Activated CD4-positive, alpha-beta T cell treated with anti-CD3 and anti-CD28 coated beads, Interleukin-2, Interleukin-4, amounts not matched to agents 100 ng/mL and 50 ng/mL, durations not matched to agents 16 hours and 8 hours (primary cell): Measurements from ENCODE around the gene XRRA1.
A peak's percentile ranks its signal among the peaks of the same experiment; 100 is the strongest.
"Not testable (repeated sequence)": the region's sequence is repeated elsewhere in the genome, so short reads cannot be mapped to it uniquely, and the experiment has no call there.

ENCODE experiments used
- DNase-seq: peaks from one replicate; pipeline ENCODE4 v3.0.0-alpha.2; 2020; ENCODE audit warnings: low spot score

Gene XRRA1, protein sequence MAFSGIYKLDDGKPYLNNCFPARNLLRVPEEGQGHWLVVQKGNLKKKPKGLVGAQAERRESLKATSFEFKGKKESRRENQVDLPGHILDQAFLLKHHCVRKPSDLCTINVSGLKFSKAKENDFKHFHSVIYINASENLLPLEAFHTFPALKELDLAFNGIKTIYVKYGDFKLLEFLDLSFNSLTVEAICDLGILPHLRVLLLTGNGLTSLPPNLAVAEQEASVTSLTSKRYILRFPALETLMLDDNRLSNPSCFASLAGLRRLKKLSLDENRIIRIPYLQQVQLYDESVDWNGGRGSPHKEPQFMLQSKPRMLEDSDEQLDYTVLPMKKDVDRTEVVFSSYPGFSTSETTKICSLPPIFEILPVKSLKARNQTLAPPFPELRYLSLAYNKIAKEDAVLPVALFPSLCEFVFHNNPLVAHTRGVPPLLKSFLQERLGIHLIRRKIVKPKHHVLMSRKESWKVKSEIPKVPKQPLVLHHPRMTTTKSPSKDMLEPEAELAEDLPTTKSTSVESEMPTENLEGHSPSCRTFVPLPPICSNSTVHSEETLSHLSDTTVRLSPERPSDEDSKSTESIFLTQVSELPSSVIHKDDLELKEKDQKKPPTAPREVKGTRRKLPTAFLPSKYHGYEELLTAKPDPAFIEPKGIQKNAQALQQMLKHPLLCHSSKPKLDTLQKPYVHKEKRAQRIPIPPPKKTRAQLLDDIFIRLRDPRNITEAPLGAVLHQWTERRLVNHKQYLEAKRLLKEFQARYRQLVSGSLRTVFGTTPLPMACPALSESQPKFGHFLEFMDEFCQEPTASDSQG

DNA sequence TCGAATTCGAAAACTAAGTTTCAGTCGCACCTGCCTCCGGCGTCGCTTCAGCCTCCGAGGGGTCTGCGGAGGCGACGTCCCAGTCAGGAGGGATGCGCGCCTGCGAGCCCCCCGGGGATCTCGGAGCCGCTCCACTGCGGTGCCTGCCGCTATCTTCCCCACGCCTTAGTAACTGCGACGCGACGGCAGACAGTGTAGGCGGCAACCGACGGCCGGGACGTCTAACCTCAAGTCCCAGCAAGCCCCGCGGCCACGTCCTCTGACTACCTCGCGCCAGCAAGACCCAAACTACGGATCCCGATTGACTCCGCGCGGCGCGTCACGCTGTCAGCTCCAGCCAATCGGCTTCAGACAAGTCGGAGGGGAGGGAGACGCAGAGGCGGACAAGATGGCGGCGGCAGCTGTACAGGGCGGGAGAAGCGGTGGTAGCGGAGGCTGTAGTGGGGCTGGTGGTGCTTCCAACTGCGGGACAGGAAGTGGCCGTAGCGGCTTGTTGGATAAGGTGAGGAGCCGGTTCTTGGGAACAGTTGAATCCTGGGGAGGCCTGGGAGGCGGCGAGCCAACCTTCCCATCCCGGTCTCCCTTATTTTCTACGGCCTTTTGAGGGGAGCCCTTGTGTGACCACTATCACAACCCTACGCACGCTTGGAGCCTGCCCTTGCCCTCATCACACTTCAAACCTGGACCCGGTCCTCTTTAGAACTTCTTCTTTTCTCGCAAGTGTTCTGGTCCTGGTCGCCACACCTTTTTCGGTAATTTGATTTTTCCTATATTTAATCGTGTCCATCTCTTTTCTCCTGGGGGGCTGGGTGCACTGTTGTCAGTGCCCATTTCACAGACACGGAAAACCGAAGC is at the start of gene XRRA1, which contains the start of gene SPCS2:
TSS of gene XRRA1 (minus strand) at position 194 of the 855 bp plus-strand sequence. CDS start 8,213 bp downstream, outside the sequence.
TSS of gene SPCS2 (plus strand) at position 369 of the 855 bp plus-strand sequence. CDS start at position 389, 20 bp downstream.
- peak; percentile 100 for DNase-seq

DNA sequence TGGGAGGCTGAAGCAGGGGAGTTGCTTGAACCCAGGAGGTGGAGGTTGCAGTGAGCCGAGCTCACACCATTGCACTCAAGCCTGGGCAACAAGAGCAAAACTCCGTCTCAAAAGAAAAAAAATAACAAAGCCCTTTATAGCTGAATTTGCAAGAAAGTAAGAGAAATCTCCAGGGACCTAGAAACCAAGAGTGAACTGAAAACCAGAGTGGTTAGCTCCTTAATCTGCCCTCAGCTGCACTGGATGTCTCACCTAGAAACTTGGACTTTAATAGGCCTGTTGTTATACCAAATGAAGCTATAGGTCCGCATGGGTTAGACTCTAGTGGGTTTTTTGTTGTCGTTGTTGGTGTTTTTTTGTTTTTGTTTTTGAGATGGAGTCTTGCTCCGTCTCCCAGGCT is 44.0 kb upstream of the XRRA1 start:
- no peak for DNase-seq

DNA sequence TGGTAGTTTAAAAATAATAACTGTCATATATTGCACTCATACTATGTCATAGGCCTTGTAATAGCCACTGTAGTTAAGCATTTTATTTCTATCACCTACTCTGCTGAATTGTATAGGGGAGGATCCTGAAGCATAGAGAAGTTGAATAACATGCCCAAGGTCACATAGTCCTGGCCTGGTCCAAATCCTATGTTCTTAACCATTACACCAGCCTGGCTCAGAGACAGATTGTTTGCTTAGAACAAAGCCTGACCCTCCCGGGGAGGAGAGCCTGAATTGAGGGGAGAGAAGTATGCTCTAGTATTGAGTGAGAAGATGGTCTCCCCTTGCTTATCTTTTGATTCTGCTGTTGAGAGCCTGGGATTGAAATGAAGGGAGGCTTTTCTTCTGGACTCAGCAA is 42.0 kb upstream of the XRRA1 start:
- DNase-seq, result no peak

DNA sequence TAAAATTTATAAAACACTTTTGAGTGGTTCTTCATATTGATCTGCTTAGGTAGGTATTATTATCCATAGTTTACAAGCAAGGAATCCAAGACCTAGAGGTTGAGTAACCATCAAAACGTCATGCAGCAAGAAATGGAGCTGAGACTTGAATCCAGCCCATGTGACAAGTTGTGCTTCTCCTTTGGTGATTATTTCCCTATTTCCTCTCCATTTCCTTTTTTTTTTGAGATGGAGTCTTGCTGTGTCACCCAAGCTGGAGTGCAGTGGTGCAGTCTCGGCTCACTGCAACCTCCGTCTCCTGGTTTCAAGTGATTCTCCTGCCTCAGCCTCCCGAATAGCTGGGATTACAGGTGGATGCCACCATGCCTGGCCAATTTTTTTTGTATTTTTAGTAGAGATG is 41.3 kb upstream of the XRRA1 start:
- not testable (repeated sequence) for DNase-seq

DNA sequence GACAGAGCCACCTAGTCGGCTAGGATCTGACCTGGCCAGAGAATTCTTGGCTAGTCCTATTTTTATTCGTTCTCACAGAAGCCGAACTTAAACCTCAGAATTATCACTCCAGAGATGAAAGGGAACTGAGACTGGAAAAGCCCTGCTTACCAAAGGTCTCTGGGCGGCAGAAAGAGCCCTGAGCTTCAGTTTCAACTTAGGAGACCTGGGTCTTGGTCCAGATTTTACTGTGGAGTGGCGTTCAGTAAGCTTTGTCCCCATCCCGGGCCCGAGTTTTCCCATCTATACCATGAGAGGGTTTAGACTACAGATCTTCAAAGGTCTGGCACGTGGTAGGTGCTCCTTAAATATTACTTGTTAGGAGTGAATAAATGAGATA is 40.4 kb upstream of the XRRA1 start:
- no peak for DNase-seq

DNA sequence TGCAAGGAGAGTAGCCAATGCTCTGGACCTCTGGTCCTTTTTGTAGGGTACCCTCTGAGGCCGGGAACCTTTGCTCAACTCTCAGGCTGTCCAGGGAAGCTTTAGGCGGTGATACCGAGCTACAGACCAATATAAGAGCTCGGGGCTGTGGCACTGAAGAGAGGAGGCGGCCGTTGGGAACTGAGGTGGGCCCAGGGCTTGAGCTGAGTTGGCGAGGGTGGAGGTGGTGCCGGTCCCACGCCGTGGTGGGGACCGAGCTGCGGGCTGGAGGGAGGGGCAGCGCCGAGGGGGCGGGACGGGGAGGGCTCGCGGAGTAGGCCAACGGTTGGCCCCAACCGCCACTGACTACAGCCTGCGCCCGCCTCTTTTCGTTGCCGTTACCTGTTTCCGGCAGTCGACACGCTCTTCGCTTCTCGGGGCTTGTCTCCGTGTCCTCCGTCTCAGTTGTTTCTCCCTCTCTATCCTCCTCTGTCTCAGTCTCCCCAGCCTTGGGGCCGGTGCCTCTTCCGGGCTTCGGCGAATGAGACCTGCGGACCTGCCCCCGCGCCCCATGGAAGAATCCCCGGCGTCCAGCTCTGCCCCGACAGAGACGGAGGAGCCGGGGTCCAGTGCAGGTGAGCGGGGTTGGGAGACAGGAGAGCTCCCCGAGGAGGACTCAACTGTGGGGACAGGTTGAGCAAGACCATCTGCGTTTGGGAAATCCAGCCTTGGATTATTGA is 39.8 kb upstream of the XRRA1 start, which contains the start of gene NEU3:
TSS of gene NEU3 (plus strand) at position 393 of the 719 bp plus-strand sequence. CDS start at position 521, 128 bp downstream.
- peak; percentile 88 for DNase-seq

DNA sequence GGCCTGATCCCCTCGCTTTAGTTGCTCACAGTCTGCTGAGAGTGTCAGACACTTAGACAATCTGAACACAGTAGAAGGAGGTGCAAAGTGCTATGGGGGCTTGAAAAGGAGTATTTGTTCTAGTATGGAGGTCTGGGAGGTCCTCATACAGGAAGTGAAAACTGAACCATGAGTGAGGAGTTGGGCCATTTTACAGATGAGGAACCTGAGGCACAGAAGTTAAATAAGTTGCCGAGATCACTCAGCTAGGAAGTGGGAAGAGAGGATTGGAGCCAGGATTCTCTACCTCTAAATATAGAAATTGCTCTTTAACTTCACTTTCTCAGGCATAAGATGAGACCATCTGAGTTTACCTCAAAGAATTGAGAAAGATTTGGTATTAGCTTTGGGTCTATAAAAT is 35.8 kb upstream of the XRRA1 start:
- no peak for DNase-seq

DNA sequence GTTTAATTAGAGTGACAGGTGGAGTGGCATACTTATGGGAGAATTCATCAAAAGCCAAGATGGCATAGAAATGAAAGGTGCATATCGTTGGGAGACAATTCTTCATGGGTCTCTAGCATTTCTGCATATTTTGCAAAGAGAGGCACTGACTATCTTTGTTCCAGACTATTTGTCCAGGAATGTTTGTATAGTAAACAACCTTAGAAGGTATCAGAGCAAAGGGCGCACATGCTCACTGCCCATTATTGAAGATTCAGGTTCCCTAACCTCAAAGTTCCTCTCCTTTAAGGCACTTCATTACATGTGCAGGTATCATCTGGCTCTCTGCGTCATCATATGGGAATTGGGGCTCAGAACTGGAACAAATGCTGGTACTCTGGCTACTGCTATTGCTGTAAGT is 35.2 kb upstream of the XRRA1 start:
- no peak for DNase-seq

DNA sequence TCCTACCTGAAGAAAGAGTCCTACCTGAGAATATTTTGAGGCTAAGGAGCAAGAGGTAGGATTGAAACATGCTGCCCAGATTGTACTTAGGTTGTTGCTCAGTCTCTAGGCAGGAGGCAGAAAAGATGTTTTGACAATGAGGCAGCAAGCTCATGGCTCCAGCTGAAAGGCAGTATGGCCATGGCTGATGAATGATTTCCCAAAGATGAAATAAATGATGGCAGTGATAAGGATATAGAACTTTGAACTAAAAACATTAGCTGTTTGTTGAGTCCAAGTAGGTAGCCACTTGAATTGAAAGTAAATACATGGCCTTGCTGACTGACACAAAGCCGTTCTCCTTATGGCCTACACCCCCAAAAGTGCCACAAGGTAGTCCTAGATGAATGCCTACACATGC is 33.0 kb upstream of the XRRA1 start:
- no peak for DNase-seq

DNA sequence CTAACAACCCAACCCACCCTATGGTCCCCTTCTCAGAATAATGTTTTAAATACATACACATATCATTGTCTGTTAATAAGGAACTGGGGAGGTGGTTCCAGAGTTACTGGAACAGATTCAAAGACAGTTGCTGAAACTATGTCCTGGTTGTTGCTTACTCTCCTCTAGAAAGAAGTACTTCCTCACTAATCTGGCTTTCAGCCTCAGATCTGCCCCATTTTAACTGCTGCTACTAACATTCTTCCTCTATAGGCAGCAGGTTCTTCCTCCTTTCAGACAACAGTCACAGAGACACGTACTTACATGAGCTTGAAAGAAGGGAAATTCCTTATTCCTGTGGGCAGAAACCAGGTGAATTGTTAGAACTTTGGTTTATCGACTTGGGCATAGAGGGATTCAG is 31.7 kb upstream of the XRRA1 start:
- DNase-seq, result no peak

DNA sequence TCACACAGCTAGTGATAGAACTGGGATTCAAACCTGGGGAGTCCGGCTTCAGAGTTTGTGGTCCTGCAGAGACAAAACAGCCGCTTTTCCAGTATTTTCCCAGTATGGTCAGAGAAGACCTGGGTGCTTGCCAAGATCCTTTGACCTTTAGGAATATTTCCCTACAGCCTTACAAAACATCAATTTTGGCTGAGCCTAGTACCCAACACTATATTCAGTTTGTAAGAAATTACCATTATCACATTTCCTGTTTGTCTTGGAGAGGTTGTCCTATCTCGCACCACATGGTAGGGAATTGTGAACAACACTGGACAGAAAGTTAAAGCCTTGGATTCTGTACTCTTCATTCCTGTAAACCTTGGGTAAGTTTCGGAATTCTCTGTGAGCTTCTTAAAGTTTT is 29.1 kb upstream of the XRRA1 start:
- DNase-seq, result no peak

DNA sequence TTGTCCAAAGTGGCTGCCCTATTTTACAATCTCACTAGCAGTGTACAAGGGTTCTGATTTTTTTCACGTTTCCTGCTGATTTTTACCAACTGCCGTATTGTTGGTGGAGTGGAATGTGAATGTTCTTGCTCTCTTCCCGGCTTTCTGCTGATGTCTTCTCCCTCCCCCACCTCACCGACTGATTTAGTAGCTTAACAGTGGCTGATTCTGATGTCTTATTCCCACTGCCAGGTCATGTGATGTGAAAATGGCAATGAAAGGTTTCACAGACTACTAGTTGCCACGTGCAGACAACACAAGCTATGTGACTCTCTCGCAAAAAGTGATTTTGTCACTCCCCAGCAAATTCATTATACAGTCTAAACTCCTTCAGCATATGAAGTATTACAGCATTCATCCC is 22.5 kb upstream of the XRRA1 start:
- DNase-seq, result no peak

DNA sequence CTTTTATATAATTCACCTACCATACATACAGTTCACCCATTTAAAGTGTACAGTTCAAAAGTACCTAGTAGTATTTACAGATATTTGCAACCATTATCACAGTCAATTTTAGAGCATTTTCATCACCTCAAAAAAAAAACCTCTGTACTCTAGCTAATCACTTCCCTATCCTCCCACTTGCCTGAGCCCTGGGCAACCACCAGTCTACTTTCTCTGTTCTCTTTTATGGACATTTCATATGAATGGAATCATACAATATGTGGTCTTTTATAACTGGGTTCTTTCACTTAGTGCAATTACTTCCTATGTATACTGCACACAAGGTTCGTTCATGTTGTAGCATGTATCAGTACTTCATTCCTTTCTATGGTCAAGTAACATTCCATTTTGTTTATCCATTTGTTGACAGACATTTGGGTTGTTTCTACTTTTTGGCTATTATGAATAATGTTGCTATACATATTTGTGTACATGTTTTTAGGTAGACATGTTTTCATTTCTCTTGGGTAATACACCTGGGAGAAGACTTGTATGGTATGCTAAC is 22.0 kb upstream of the XRRA1 start:
- DNase-seq, result no peak

DNA sequence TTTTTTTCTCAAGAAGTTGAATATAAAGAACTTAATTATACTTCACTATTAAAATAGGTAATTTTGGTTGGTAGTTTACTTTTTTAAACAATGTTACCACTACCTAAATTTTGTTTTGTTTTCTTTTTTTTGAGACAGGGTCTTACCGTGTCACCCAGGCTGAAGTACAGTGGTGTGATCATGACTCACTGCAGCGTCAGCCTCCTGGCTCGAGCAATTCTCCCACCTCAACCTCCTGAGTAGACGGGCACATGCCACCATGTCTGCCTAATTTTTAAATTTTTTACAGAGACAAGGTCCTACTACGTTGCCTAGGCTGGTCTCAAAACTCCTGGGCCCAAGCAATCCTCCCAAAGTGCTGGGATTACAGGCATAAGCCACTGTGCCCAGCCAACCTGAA is 17.8 kb upstream of the XRRA1 start:
- no peak for DNase-seq

DNA sequence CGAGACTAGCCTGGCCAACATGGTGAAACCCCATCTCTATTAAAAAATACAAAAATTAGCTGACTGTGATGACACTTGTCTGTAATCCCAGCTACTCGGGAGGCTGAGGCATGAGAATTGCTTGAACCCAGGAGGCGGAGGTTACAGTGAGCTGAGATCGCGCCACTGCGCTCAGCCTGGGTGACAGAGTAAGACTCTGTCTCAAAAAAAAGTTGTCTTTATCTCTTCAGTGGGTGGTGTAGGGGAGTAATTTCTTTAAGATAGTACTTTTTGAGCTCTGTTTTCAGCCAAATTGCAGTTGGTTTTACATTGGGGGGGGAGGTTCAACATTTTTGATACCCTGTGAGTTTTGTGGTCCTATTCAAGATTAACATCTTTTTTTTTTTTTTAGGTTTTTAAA is 11.2 kb upstream of the XRRA1 start:
- DNase-seq, result not testable (repeated sequence)

DNA sequence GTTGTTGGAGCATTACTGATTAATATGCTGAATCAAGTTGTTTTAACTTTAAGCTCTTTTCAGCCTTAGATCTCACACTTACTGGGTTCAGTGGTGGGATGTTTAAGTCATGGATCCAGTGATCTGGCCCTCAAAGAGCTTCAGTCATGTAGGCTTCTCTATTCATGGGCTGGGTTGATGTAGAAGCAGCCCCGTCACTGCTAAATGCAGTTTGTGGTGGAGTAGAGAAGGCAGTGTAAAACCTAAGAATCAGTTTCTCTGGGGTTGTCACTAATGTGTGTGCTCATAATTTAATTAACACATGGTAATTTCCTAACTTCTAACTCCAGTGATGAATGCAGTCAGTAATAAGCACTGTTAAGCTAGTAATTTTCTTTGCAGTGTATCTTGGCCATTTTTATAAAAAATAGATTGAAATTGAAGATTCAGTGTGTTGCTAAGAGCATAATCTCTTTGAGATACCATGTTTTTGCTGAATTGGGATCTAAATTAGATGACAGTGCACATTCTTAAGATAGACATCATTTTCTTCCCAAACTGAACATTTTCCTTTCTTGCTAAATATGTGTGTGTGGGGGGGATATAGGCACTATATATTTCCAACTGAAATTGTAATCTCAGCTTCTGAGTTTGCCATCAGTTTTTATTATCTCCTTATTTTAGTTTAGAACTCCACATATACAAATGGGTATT is 9.2 kb upstream of the XRRA1 start:
- DNase-seq, result no peak

DNA sequence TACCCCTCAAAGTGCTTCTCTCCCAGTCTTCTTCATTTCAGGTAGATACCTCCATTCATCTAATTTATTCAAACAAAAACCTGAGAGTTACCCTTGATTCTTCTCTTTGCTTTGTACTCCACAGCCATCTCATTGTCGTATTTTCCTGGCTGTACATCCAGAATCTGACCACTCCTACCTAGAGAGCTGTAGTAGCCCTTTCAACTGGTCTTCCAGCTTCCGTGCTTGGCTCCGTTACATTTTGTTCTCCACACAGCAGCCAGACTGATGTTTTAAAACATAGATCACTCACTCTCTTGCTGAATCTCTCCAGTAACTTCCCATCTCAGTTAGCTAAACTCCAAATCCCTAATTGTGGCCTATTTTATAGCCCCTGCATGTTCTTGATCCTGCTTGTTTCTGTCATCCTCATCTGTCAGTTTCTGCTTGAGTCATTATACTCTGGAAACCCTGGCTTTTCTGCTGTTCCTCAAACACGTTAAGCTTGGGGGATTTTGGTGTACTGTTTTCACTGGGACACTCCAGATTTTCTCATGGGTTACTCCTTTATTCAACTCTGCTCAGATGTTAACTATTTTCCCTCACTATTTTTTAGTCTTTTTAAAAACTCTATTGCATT is 7.6 kb upstream of the XRRA1 start:
- no peak for DNase-seq

DNA sequence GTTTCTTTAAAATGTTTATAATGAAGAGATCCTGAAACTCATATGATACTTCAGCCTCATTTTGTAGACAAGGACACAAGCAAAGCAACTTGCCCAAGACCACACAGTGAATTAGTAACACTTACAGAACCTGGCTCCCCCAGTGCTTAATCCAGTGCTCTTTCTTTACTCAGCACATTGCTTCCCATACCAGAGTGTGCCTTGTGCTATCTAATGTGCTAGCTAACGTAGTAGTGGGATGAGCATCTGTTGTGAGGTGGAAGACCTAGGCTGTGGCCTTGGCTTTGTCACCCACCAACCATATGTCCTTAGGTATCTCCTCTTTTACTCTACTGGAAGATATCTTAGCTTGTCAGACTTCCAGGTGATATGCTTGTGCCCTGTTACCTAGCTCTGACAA is 5.3 kb upstream of the XRRA1 start:
- no peak for DNase-seq

DNA sequence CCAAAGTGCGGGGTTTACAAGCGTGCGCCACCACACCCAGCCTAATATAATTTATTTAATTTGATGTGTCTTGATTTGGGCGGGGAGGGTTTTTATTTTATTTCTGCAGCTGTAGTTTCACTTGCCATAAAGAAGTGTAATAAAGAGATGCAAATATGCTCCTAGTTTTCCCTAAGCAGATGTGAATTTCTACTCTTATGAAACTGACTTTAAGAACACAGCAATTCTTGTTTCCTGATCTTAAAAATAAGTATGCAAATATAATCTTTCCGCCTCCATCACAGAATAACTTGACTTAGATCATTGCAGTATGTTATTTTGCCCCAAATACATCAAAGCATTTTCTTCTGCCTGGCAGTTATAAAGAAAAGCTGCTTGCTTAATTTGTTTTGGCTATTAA is 4.6 kb upstream of the XRRA1 start:
- no peak for DNase-seq

DNA sequence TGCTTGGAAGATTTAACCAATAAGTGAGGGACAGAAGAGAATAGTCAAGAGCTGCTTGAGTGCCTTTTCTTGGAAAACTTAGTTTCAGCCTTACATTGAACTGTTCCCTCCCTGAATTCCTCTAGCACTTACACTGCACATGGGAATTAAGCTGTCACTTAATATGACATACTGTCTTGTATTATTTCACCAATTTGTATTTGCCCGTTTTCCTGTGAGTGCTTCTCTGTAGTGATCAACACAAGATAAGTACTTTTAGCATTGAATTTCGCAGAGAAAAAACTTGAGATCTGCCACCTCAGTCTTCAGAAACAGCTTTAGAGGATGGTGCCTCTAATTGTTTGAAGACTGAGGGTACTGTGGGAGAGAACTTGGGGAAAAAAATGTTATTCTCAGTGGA is 3.9 kb upstream of the XRRA1 start:
- no peak for DNase-seq
